A549 (cell line): ENCODE measurements around the gene WDFY2. TPM values are rescaled to one million over a fixed set of nuclear protein-coding genes. Genes with fewer than 3 reads are reported as not detected.

Experiments
- ATAC-seq, 2 experiments: fragments of 200-7000 bp in 1 of 2; fragments of >200 bp in 1 of 2; cut with Nextera tagmentation in 1 of 2; cut with Tn5 transposase in 1 of 2; 3 replicates each; pipeline versions ENCODE4 v1.8.0 to v1.9.1; 2018 to 2020; ENCODE audit warnings: mild to moderate bottlenecking in 1 of 2, moderate library complexity in 1 of 2
- CTCF ChIA-PET: fragments of 300-600 bp; sonication (Branson Sonifier 250); formaldehyde crosslinking; extraction: SDS; loops from one replicate; lab custom pipeline; 2021; ENCODE audit warnings: antibody characterized with exemption, inconsistent platforms; lab: Yijun Ruan, JAX
- POLR2A ChIA-PET: fragments of 350-600 bp; formaldehyde crosslinking; extraction: SDS; loops from one replicate; lab custom pipeline; 2021; ENCODE audit warnings: antibody characterized with exemption, inconsistent platforms; lab: Yijun Ruan, JAX
- DNase-seq, 2 experiments: peaks; one replicate each; pipeline versions ENCODE4 v3.0.0 to v3.0.0-alpha.2; 2011 to 2016; ENCODE audit warnings: low read depth in 1 of 2, low spot score in 1 of 2
- FAIRE-seq: peaks from 2 replicates; lab custom pipeline; 2011; peaks lifted over from hg19 to GRCh38; lab: Jason Lieb, UNC
- H3K27ac ChIP-seq, 2 experiments: fragments of >200 bp; sonication (Bioruptor Twin); formaldehyde crosslinking; 3 replicates each; pipeline ENCODE4 v1.5.1; 2016 to 2017
- H3K4me1 ChIP-seq: fragments of >200 bp; sonication (Bioruptor Twin); formaldehyde crosslinking; 3 replicates; pipeline ENCODE4 v1.6.1; 2016
- H3K4me2 ChIP-seq: fragments of >200 bp; sonication (Bioruptor Twin); formaldehyde crosslinking; 3 replicates; pipeline ENCODE4 v1.6.1; 2016
- H3K4me3 ChIP-seq: fragments of >200 bp; sonication (Bioruptor Twin); formaldehyde crosslinking; 3 replicates; pipeline ENCODE4 v1.5.1; 2016
- H3K9me3 ChIP-seq: fragments of >200 bp; sonication (Bioruptor Twin); formaldehyde crosslinking; 3 replicates; pipeline ENCODE4 v1.6.1; 2016
- E2F6 ChIP-seq: IDR thresholded peaks from 2 replicates; pipeline ENCODE4 v1.6.1; 2012; ENCODE audit warnings: low read depth, borderline replicate concordance
- EHMT2 ChIP-seq: fragments of 200-600 bp; sonication (generic); IDR thresholded peaks from 2 replicates; pipeline ENCODE4 v1.6.1; 2016; ENCODE audit warnings: antibody characterized with exemption, low read depth, mild to moderate bottlenecking, moderate library complexity
- ELK1 ChIP-seq: fragments of 150-350 bp; IDR thresholded peaks from 2 replicates; pipeline ENCODE4 v1.6.1; 2014; ENCODE audit warnings: low read depth, mild to moderate bottlenecking, low read length
- EP300 ChIP-seq, 2 experiments: fragments of >200 bp; sonication (Bioruptor Twin); formaldehyde crosslinking; IDR thresholded peaks; 2 replicates in 1 of 2; 3 replicates in 1 of 2; pipeline ENCODE4 v1.6.1; 2016 to 2017
- FOSB ChIP-seq: fragments of 250-450 bp; sonication (Bioruptor Pico); IDR thresholded peaks from 2 replicates; pipeline ENCODE4 v1.5.0; 2020; ENCODE audit warnings: mild to moderate bottlenecking, moderate library complexity
- HDAC2 ChIP-seq: fragments of 200-600 bp; sonication (generic); IDR thresholded peaks from 2 replicates; pipeline ENCODE4 v1.6.1; 2016
- HES2 ChIP-seq: fragments of >200 bp; sonication (Bioruptor Twin); formaldehyde crosslinking; IDR thresholded peaks from 2 replicates; pipeline ENCODE4 v1.6.1; 2016
- HMGXB4 ChIP-seq: fragments of 250-450 bp; sonication (Bioruptor Pico); IDR thresholded peaks from 2 replicates; pipeline ENCODE4 v1.5.0; 2021; ENCODE audit warnings: mild to moderate bottlenecking, moderate library complexity, borderline replicate concordance
- HOXA7 ChIP-seq: fragments of 250-450 bp; sonication (Bioruptor Pico); IDR thresholded peaks from 2 replicates; pipeline ENCODE4 v1.5.0; 2020; ENCODE audit warnings: mild to moderate bottlenecking, moderate library complexity
- HOXB13 ChIP-seq: fragments of 250-450 bp; sonication (Bioruptor Pico); IDR thresholded peaks from 2 replicates; pipeline ENCODE4 v1.5.0; 2020; ENCODE audit warnings: low read depth, mild to moderate bottlenecking, moderate library complexity
- MAX ChIP-seq: IDR thresholded peaks from 2 replicates; pipeline ENCODE4 v1.6.1; 2012
- MYC ChIP-seq: IDR thresholded peaks from 2 replicates; pipeline ENCODE4 v1.6.1; 2012; ENCODE audit warnings: mild to moderate bottlenecking, inconsistent platforms, low read length, improper control_type of control experiment, borderline replicate concordance
- NR3C1 ChIP-seq: fragments of >200 bp; sonication (Bioruptor Twin); formaldehyde crosslinking; IDR thresholded peaks from 3 replicates; pipeline ENCODE4 v1.6.1; 2017
- POLR2AphosphoS2 ChIP-seq: conservative IDR thresholded peaks from 2 replicates; pipeline ENCODE4 v1.6.1; 2012; ENCODE audit warnings: low read length, improper control_type of control experiment, inconsistent platforms
- RARB ChIP-seq: fragments of 250-450 bp; sonication (Bioruptor Pico); IDR thresholded peaks from 2 replicates; pipeline ENCODE4 v1.8.0; 2021; ENCODE audit warnings: mild to moderate bottlenecking, moderate library complexity
- REST ChIP-seq: fragments of 200-600 bp; sonication (generic); IDR thresholded peaks from 2 replicates; pipeline ENCODE4 v1.6.1; 2016; ENCODE audit warnings: antibody characterized with exemption, mild to moderate bottlenecking, moderate library complexity
- RNF2 ChIP-seq: fragments of 200-600 bp; sonication (generic); IDR thresholded peaks from 2 replicates; pipeline ENCODE4 v1.6.1; 2016; ENCODE audit warnings: low read depth, mild to moderate bottlenecking, antibody characterized with exemption, moderate library complexity, borderline replicate concordance
- SMC3 ChIP-seq: fragments of >200 bp; sonication (Bioruptor Twin); formaldehyde crosslinking; IDR thresholded peaks from 3 replicates; pipeline ENCODE4 v1.6.1; 2018; ENCODE audit warnings: inconsistent platforms
- SREBF2 ChIP-seq: fragments of 450-650 bp; IDR thresholded peaks from 2 replicates; pipeline ENCODE4 v1.6.1; 2014; ENCODE audit warnings: mild to moderate bottlenecking, moderate library complexity
- TFCP2L1 ChIP-seq: fragments of 250-450 bp; sonication (Bioruptor Pico); IDR thresholded peaks from 2 replicates; pipeline ENCODE4 v1.5.0; 2021; ENCODE audit warnings: mild to moderate bottlenecking
- USF2 ChIP-seq: fragments of 450-650 bp; IDR thresholded peaks from 2 replicates; pipeline ENCODE4 v1.6.1; 2014; ENCODE audit warnings: antibody characterized with exemption
- WGBS: methylation state at CpG from one replicate; pipeline ENCODE4 v1.1.6; 2017; ENCODE audit errors: missing lambda C conversion rate; 5-methylcytosine and 5-hydroxymethylcytosine counted together
- polyA plus RNA-seq, 4 experiments: library from polyadenylated mRNA; depleted of rRNA in 3 of 4; stranded (reverse); fragments of >200 nt; fragmentation: RNase III in 1 of 4; extraction: RNeasy Plus Mini Kit Qiagen cat#74134 plus additional on column Dnase treatment in 1 of 4; gene quantifications; 2 replicates in 3 of 4; 3 replicates in 1 of 4; pipeline ENCODE4 v1.2.3, GENCODE V29; 2011 to 2017

The WDFY2 gene
- polyA plus RNA-seq, 2 of the 4 experiments (the other 2 are of a cell fraction) = 5.2 to 8.5 TPM

- no peak for TF ChIP-seq SREBF2
- TF ChIP-seq FOSB = no peak
- TF ChIP-seq HMGXB4 (CRISPR knock-in tag) = no peak
- TF ChIP-seq SMC3 = no peak
- no peak for TF ChIP-seq USF2
- no peak for TF ChIP-seq HOXB13 (CRISPR knock-in tag)
- ChIA-PET CTCF (interaction anchor here (0.6 to 1.1 kb wide), 3 partner anchors 10 to 1738 kb away, joined by 3 to 6 read pairs (median 3); no protein-coding TSS in a partner anchor), POLR2A (no interaction called here)
- ATAC-seq (no peak; a peak in 1 of 6 replicates), DNase-seq (no peak), FAIRE-seq (no peak)
- WGBS = 84% methylated on average over 5 of the region's 5 CpGs
- Histone ChIP-seq H3K4me3 (no peak overlapping the region), H3K27ac (0 out of 6 replicates have a peak overlapping the region, but pooled peaks of 1 of the 2 experiments have one; percentile 9), H3K4me2 (no peak overlapping the region), H3K9me3 (no peaks in the 10 kb centered on the region), H3K4me1 (peaks cover 25% of the 10 kb centered on the region)
These were observed 103.9 kb downstream of the WDFY2 start for GRCh38 chr13:51687947-51688714.

- H3K27ac ChIP-seq = no peak overlapping the region
- TF ChIP-seq ELK1 = no peak
- TF ChIP-seq MYC = no peak
- TF ChIP-seq NR3C1 = no peak
- TF ChIP-seq E2F6 = no peak
- no peak for TF ChIP-seq RARB (CRISPR knock-in tag)
- no peak for TF ChIP-seq HOXA7 (CRISPR knock-in tag)
- TF ChIP-seq RNF2 = no peak
- CTCF ChIA-PET = no interaction called here
- peaks cover 17% of the 10 kb centered on the region for H3K4me1 ChIP-seq
- no peak for ATAC-seq
- DNase-seq = no peak
- WGBS = 86% methylated on average over 8 of the region's 8 CpGs
- POLR2A ChIA-PET = no interaction called here
- no peak for FAIRE-seq
- H3K9me3 ChIP-seq = no peaks in the 10 kb centered on the region
- no peak overlapping the region for H3K4me3 ChIP-seq
- H3K4me2 ChIP-seq = peak overlapping the region; percentile 23; the same call in 1 of the 3 replicates
These were observed 104.8 kb downstream of the WDFY2 start for GRCh38 chr13:51688937-51689662.

- no peak overlapping the region for H3K27ac ChIP-seq
- FAIRE-seq (no peak), ATAC-seq (no peak), DNase-seq (no peak)
- WGBS = 78% methylated on average over 2 of the region's 2 CpGs
- CTCF ChIA-PET = no interaction called here
- H3K4me1 ChIP-seq = peaks cover 17% of the 10 kb centered on the region
- H3K4me2 ChIP-seq = peak overlapping the region; percentile 23; the same call in 1 of the 3 replicates
- POLR2A ChIA-PET = no interaction called here
- no peaks in the 10 kb centered on the region for H3K9me3 ChIP-seq
- H3K4me3 ChIP-seq = no peak overlapping the region
- no peak for TF ChIP-seq TFCP2L1
- no peak for TF ChIP-seq EHMT2
- TF ChIP-seq ELK1 = no peak
- TF ChIP-seq POLR2AphosphoS2 = no peak
- no peak for TF ChIP-seq MAX
- no peak for TF ChIP-seq REST
- no peak for TF ChIP-seq HOXA7 (CRISPR knock-in tag)
- no peak for TF ChIP-seq EP300 (IDR thresholded peaks at IDR 0.05)
- no peak for TF ChIP-seq HDAC2
- TF ChIP-seq HES2 = no peak
These were observed 105.4 kb downstream of the WDFY2 start for GRCh38 chr13:51689663-51689996.
